ENCODE results near the gene FOXA2. TPM values are rescaled to one million over a fixed set of nuclear protein-coding genes. Genes with fewer than 3 reads are reported as not detected.

Gene FOXA2
- total and polyA plus RNA-seq, 9 of the 15 experiments (the other 6 are each of a cell fraction or from before 2014, with no cell fraction given), result 0.10 to 1.0 (median 0.25) TPM

DNA sequence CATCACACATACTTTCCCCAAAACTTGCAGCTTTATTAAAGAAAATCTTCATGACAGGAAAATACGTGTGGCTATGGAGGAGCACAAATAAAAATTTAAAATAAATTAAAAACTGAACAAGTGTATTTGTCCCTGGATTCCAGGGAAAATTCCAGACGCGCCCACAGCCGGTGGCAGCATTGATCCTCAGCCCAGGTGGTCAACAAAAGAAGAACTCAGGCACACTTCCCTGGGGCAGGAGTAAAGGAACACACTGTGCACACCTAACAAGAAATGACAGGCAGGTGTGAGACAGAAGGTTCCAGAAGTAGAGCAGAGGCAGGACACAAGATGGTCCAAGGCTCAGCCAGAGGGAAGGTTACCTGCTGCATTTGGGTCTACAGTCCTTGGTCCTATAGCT lies 36.3 kb downstream of the FOXA2 start:
- in situ Hi-C loops (cut with MboI) (no loop called here), intact Hi-C loops (cut with micrococcal nuclease) (no loop called here)
- Histone ChIP-seq H3K4me2 (ENCODE audit: insufficient read depth, low read length) (no peak overlapping the region), H3K9ac (ENCODE audit: insufficient read depth in 1 of 2, low read depth in 2 of 2, low read length in 2 of 2) (no peak overlapping the region), H3K9me3 (replicated peaks; ENCODE audit: control insufficient read depth, insufficient read depth, low read depth, low read length) (no peaks in the 10 kb centered on the region), H3K4me3 (no peak overlapping the region), H2AFZ (ENCODE audit: low read depth, low read length) (no peak overlapping the region), H3K79me2 (ENCODE audit: control insufficient read depth, insufficient read depth, low read length) (no peaks in the 10 kb centered on the region), H3K27me3 (ENCODE audit: control insufficient read depth in 2 of 2, insufficient read depth in 2 of 2, low read length in 2 of 2) (no peaks in the 10 kb centered on the region), H3K27ac (ENCODE audit: extremely low read depth, low read depth, low read length) (no peak overlapping the region), H4K20me1 (replicated peaks; ENCODE audit: control insufficient read depth, insufficient read depth, low read length) (no peaks in the 10 kb centered on the region), H3K36me3 (ENCODE audit: control insufficient read depth, insufficient read depth, low read length) (no peaks in the 10 kb centered on the region), H3K9me1 (ENCODE audit: control insufficient read depth, insufficient read depth, low read length) (no peaks in the 10 kb centered on the region), H3K4me1 (replicated peaks in 1 of 2; ENCODE audit: control insufficient read depth in 2 of 2, insufficient read depth in 2 of 2, low read length in 2 of 2) (peaks cover 0 to 4% of the 10 kb centered on the region in 2 experiments; a peak in 3 of 5 replicates)
- DNase-seq (ENCODE audit: extremely low read depth in 1 of 4, low spot score in 3 of 4), result no peak
- FAIRE-seq, result no peak
- POLR2A ChIA-PET, result no interaction called here
- CTCF ChIA-PET (ENCODE audit: low intra/inter-chr PET ratio), result no interaction called here
- WGBS (ENCODE audit: insufficient coverage, low coverage, missing lambda C conversion rate), result 38% methylated on average over 4 of the region's 4 CpGs
- ATAC-seq, result no peak
- TF ChIP-seq PURB (CRISPR knock-in tag; IDR thresholded peaks at IDR 0.05; ENCODE audit: low read depth), result no peak
- no peak for TF ChIP-seq HDAC6 (IDR thresholded peaks at IDR 0.05; ENCODE audit: low read depth, low read length)
- TF ChIP-seq, protein P1, sequence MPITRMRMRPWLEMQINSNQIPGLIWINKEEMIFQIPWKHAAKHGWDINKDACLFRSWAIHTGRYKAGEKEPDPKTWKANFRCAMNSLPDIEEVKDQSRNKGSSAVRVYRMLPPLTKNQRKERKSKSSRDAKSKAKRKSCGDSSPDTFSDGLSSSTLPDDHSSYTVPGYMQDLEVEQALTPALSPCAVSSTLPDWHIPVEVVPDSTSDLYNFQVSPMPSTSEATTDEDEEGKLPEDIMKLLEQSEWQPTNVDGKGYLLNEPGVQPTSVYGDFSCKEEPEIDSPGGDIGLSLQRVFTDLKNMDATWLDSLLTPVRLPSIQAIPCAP (CRISPR knock-in tag; IDR thresholded peaks at IDR 0.05; ENCODE audit: borderline replicate concordance), result no peak
- no peak for TF ChIP-seq CBFA2T3 (IDR thresholded peaks at IDR 0.05)
- TF ChIP-seq TSC22D4 (tag; IDR thresholded peaks at IDR 0.05), result no peak
- TF ChIP-seq KAT2B (IDR thresholded peaks at IDR 0.05; ENCODE audit: low read depth, low read length), result no peak
- no peak for TF ChIP-seq PHF8 (IDR thresholded peaks at IDR 0.05; ENCODE audit: borderline replicate concordance, low read length)
- TF ChIP-seq, protein P2, sequence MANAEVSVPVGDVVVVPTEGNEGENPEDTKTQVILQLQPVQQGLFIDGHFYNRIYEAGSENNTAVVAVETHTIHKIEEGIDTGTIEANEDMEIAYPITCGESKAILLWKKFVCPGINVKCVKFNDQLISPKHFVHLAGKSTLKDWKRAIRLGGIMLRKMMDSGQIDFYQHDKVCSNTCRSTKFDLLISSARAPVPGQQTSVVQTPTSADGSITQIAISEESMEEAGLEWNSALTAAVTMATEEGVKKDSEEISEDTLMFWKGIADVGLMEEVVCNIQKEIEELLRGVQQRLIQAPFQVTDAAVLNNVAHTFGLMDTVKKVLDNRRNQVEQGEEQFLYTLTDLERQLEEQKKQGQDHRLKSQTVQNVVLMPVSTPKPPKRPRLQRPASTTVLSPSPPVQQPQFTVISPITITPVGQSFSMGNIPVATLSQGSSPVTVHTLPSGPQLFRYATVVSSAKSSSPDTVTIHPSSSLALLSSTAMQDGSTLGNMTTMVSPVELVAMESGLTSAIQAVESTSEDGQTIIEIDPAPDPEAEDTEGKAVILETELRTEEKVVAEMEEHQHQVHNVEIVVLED (CRISPR knock-in tag; IDR thresholded peaks at IDR 0.05), result no peak
- no peak for TF ChIP-seq MCM7 (IDR thresholded peaks at IDR 0.05)
- no peak for TF ChIP-seq ZFX (CRISPR knock-in tag; IDR thresholded peaks at IDR 0.05)
- no peak for TF ChIP-seq SP2 (IDR thresholded peaks at IDR 0.05; ENCODE audit: extremely low read depth, low read depth, low read length, poor library complexity, severe bottlenecking)
- TF ChIP-seq NFATC3 (IDR thresholded peaks at IDR 0.05), result no peak
- no TSS peak for BruUV-seq (replicated peaks)

All from K562 (cell line).